ENCODE data around the gene TAPT1.
"Not testable (repeated sequence)": the region's sequence is repeated elsewhere in the genome, so short reads cannot be mapped to it uniquely, and the experiment has no call there.

TAPT1 gene

GRCh38 chr4:16217300-16218051 is 8.8 kb downstream of the TAPT1 start:
- no peak for DNase-seq (ENCODE audit: low read depth, low spot score)

- DNase-seq (ENCODE audit: low read depth, low spot score): no peak
Measured at GRCh38 chr4:16213121-16213520, 13.2 kb downstream of the TAPT1 start.

GRCh38 chr4:16212138-16212782 is 14.0 kb downstream of the TAPT1 start:
- no peak for DNase-seq (ENCODE audit: low read depth, low spot score)

GRCh38 chr4:16207409-16207808 is 18.9 kb downstream of the TAPT1 start:
- DNase-seq (ENCODE audit: low read depth, low spot score): no peak

- no peak for DNase-seq (ENCODE audit: low read depth, low spot score)
Measured at GRCh38 chr4:16206848-16207247, 19.4 kb downstream of the TAPT1 start.

GRCh38 chr4:16206301-16206700 is 20.0 kb downstream of the TAPT1 start:
- no peak for DNase-seq (ENCODE audit: low read depth, low spot score)

- DNase-seq (ENCODE audit: low read depth, low spot score): no peak
Measured at GRCh38 chr4:16205298-16206164, 20.7 kb downstream of the TAPT1 start.

- DNase-seq (ENCODE audit: low read depth, low spot score): no peak
Measured at GRCh38 chr4:16204505-16204904, 21.8 kb downstream of the TAPT1 start.

- DNase-seq (ENCODE audit: low read depth, low spot score): no peak
Measured at GRCh38 chr4:16203083-16203482, 23.2 kb downstream of the TAPT1 start.

- DNase-seq (ENCODE audit: low read depth, low spot score): no peak
Measured at GRCh38 chr4:16202598-16202997, 23.7 kb downstream of the TAPT1 start.

GRCh38 chr4:16199093-16199492 is 27.2 kb downstream of the TAPT1 start:
- no peak for DNase-seq (ENCODE audit: low read depth, low spot score)

GRCh38 chr4:16197876-16198665 is 28.2 kb downstream of the TAPT1 start:
- DNase-seq (ENCODE audit: low read depth, low spot score): no peak

GRCh38 chr4:16196482-16197393 is 29.5 kb downstream of the TAPT1 start:
- DNase-seq (ENCODE audit: low read depth, low spot score): peak; percentile 33

GRCh38 chr4:16195209-16195608 is 31.1 kb downstream of the TAPT1 start:
- DNase-seq (ENCODE audit: low read depth, low spot score): no peak

GRCh38 chr4:16194798-16195197 is 31.5 kb downstream of the TAPT1 start:
- DNase-seq (ENCODE audit: low read depth, low spot score): not testable (repeated sequence)

- no peak for DNase-seq (ENCODE audit: low read depth, low spot score)
Measured at GRCh38 chr4:16194214-16194613, 32.1 kb downstream of the TAPT1 start.

GRCh38 chr4:16192631-16193518 is 33.4 kb downstream of the TAPT1 start:
- no peak for DNase-seq (ENCODE audit: low read depth, low spot score)

- DNase-seq (ENCODE audit: low read depth, low spot score): no peak
Measured at GRCh38 chr4:16192057-16192456, 34.2 kb downstream of the TAPT1 start.

- no peak for DNase-seq (ENCODE audit: low read depth, low spot score)
Measured at GRCh38 chr4:16187455-16187854, 38.8 kb downstream of the TAPT1 start.

Measured in iPS DF 19.7 (cell line).